Measurements from ENCODE around the gene S100A11.

S100A11 gene

GRCh38 chr1:152034324-152034653 lies 2.5 kb downstream of the S100A11 start:
- no peak for DNase-seq (ENCODE audit: low read depth in 2 of 2)
- no peak for TF ChIP-seq CTCF (IDR thresholded peaks at IDR 0.05; ENCODE audit: low read depth, low read length)
- peak overlapping the region; percentile 83 to 84 for H3K4me3 ChIP-seq (replicated peaks in 1 of 2; ENCODE audit: low read depth in 2 of 2, low read length in 2 of 2)

GRCh38 chr1:152029929-152030211 lies 6.9 kb downstream of the S100A11 start:
- no peak for TF ChIP-seq CTCF (IDR thresholded peaks at IDR 0.05; ENCODE audit: low read depth, low read length)

GRCh38 chr1:152029144-152029928 lies 7.5 kb downstream of the S100A11 start:
- H3K4me3 ChIP-seq (replicated peaks in 1 of 2; ENCODE audit: low read depth in 2 of 2, low read length in 2 of 2), result no peak overlapping the region
- no peak for TF ChIP-seq CTCF (IDR thresholded peaks at IDR 0.05; ENCODE audit: low read depth, low read length)
- DNase-seq (ENCODE audit: low read depth in 2 of 2), result peak; percentile 57 to 68

More at GRCh38 chr1:152029929-152030211, 6.9 kb downstream of the S100A11 start:
- no peak overlapping the region for H3K4me3 ChIP-seq (replicated peaks in 1 of 2; ENCODE audit: low read depth in 2 of 2, low read length in 2 of 2)
- DNase-seq (ENCODE audit: low read depth in 2 of 2), result no peak

- no peak overlapping the region for H3K4me3 ChIP-seq (replicated peaks in 1 of 2; ENCODE audit: low read depth in 2 of 2, low read length in 2 of 2)
- DNase-seq (ENCODE audit: low read depth in 2 of 2), result peak in 1 of 2 donors; percentile 7
- TF ChIP-seq CTCF (IDR thresholded peaks at IDR 0.05; ENCODE audit: low read depth, low read length), result no peak
Observed at GRCh38 chr1:152026895-152027294, 9.9 kb downstream of the S100A11 start.

GRCh38 chr1:152024223-152024622 lies 12.6 kb downstream of the S100A11 start:
- DNase-seq (ENCODE audit: low read depth in 2 of 2), result no peak
- no peak overlapping the region for H3K4me3 ChIP-seq (replicated peaks in 1 of 2; ENCODE audit: low read depth in 2 of 2, low read length in 2 of 2)
- no peak for TF ChIP-seq CTCF (IDR thresholded peaks at IDR 0.05; ENCODE audit: low read depth, low read length)

- no peak overlapping the region for H3K4me3 ChIP-seq (replicated peaks in 1 of 2; ENCODE audit: low read depth in 2 of 2, low read length in 2 of 2)
- no peak for DNase-seq (ENCODE audit: low read depth in 2 of 2)
- TF ChIP-seq CTCF (IDR thresholded peaks at IDR 0.05; ENCODE audit: low read depth, low read length), result no peak
Observed at GRCh38 chr1:152023221-152023620, 13.6 kb downstream of the S100A11 start.

- no peak overlapping the region for H3K4me3 ChIP-seq (replicated peaks in 1 of 2; ENCODE audit: low read depth in 2 of 2, low read length in 2 of 2)
- no peak for DNase-seq (ENCODE audit: low read depth in 2 of 2)
- no peak for TF ChIP-seq CTCF (IDR thresholded peaks at IDR 0.05; ENCODE audit: low read depth, low read length)
Observed at GRCh38 chr1:152022474-152022873, 14.3 kb downstream of the S100A11 start.

Measured in cardiac fibroblast (primary cell).